Esophagus (tissue), 2 donors: ENCODE data around the gene CSRNP2. TPM values are rescaled to one million over a fixed set of nuclear protein-coding genes. Genes with fewer than 3 reads are reported as not detected.
"Not testable (repeated sequence)": the region's sequence is repeated elsewhere in the genome, so short reads cannot be mapped to it uniquely, and the experiment has no call there.

Experiments
- H3K27ac ChIP-seq, 2 donors: one replicate each; pipeline ENCODE4 v1.5.1; 2013; ENCODE audit warnings: low read depth in 2 of 2, mild to moderate bottlenecking in 2 of 2, inconsistent platforms in 1 of 2, low read length in 1 of 2, moderate library complexity in 1 of 2
- H3K27me3 ChIP-seq, 2 donors: one replicate each; pipeline ENCODE4 v1.6.1; 2013; ENCODE audit warnings: low read length in 2 of 2, control low read depth in 1 of 2, mild to moderate bottlenecking in 1 of 2; ENCODE audit not compliant: insufficient read depth in 2 of 2, control insufficient read depth in 1 of 2
- H3K36me3 ChIP-seq, 2 donors: one replicate each; pipeline ENCODE4 v1.6.1; 2013; ENCODE audit warnings: low read length in 1 of 2; ENCODE audit not compliant: control insufficient read depth in 2 of 2, insufficient read depth in 2 of 2
- H3K4me1 ChIP-seq, 2 donors: one replicate each; pipeline ENCODE4 v1.6.1; 2013; ENCODE audit warnings: low read length in 1 of 2; ENCODE audit not compliant: control insufficient read depth in 2 of 2, insufficient read depth in 2 of 2
- H3K4me3 ChIP-seq, 2 donors: one replicate each; pipeline ENCODE4 v1.5.1; 2013; ENCODE audit warnings: low read length in 2 of 2, mild to moderate bottlenecking in 2 of 2, low read depth in 1 of 2, moderate library complexity in 1 of 2
- H3K9me3 ChIP-seq, 2 donors: one replicate each; pipeline ENCODE4 v1.6.1; 2013; ENCODE audit warnings: mild to moderate bottlenecking in 2 of 2, low read depth in 1 of 2, low read length in 1 of 2, moderate library complexity in 1 of 2; ENCODE audit not compliant: control insufficient read depth in 2 of 2, insufficient read depth in 1 of 2
- WGBS, 2 donors: extraction: QIAGEN DNeasy Blood & Tissue Kit; methylation state at CpG; one replicate each; pipeline ENCODE4 v1.1.7; 2013; 5-methylcytosine and 5-hydroxymethylcytosine counted together
- polyA plus RNA-seq, 2 donors: library from polyadenylated mRNA; stranded (reverse); fragments of 200-250 nt; gene quantifications; one replicate each; pipeline ENCODE4 v1.2.3, GENCODE V29; 2013
- donor health status: healthy with polysubstance abuse.
- donor health status: Bipolar disorder and iron deficiency.

Gene CSRNP2
- polyA plus RNA-seq, 2 donors = 4.8 to 7.3 TPM

GRCh38 chr12:51080136-51080535, 3.3 kb downstream of the CSRNP2 start:
- Histone ChIP-seq H3K27ac (no peak overlapping the region), H3K4me1 (no peaks in the 10 kb centered on the region), H3K27me3 (no peaks in the 10 kb centered on the region), H3K9me3 (no peaks in the 10 kb centered on the region), H3K36me3 (peaks cover 0 to 2% of the 10 kb centered on the region in 2 donors), H3K4me3 (no peak overlapping the region)
- WGBS, 2 donors = 72% methylated on average over 4 of the region's 4 CpGs

GRCh38 chr12:51078866-51079265, 4.5 kb downstream of the CSRNP2 start:
- H3K4me3 ChIP-seq, H3K9me3 ChIP-seq, H3K27ac ChIP-seq, H3K36me3 ChIP-seq, H3K27me3 ChIP-seq, H3K4me1 ChIP-seq: not testable (repeated sequence)
- 92 to 96% methylated on average over 6 of the region's 6 CpGs for WGBS, 2 donors

DNA sequence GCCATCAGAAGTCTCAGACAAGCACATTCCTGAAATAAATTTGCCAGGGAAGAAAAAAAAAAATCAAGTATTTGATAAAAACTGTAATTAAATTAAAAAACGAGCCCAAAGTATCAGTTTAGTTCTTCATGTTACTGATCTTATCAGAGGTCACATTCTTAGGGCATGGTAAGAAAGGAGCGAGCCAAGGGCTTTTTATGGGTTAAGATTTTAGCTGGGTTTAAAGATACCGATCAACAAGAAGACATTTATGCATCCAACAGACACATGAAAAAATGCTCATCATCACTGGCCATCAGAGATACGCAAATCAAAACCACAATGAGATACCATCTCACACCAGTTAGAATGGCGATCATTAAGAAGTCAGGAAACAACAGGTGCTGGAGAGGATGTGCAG, 5.0 kb downstream of the CSRNP2 start:
- H3K36me3 ChIP-seq, H3K27ac ChIP-seq, H3K4me1 ChIP-seq, H3K9me3 ChIP-seq, H3K27me3 ChIP-seq, H3K4me3 ChIP-seq: not testable (repeated sequence)
- 84% methylated on average over 5 of the region's 5 CpGs for WGBS, 2 donors

GRCh38 chr12:51077930-51078329, 5.5 kb downstream of the CSRNP2 start:
- H3K27ac ChIP-seq = peak overlapping the region in 1 of 2 donors; percentile 22
- H3K27me3 ChIP-seq = no peaks in the 10 kb centered on the region
- H3K36me3 ChIP-seq = peaks cover 1 to 7% of the 10 kb centered on the region in 2 donors
- no peaks in the 10 kb centered on the region for H3K9me3 ChIP-seq
- no peaks in the 10 kb centered on the region for H3K4me1 ChIP-seq
- H3K4me3 ChIP-seq = no peak overlapping the region
- WGBS, 2 donors = 60 to 63% methylated on average over 5 of the region's 5 CpGs

GRCh38 chr12:51076236-51076930, 7.0 kb downstream of the CSRNP2 start:
- H3K4me3 ChIP-seq = no peak overlapping the region
- H3K36me3 ChIP-seq = peaks cover 7 to 8% of the 10 kb centered on the region in 2 donors
- 87 to 89% methylated on average over 10 of the region's 10 CpGs for WGBS, 2 donors
- no peaks in the 10 kb centered on the region for H3K4me1 ChIP-seq
- H3K9me3 ChIP-seq = no peaks in the 10 kb centered on the region
- no peak overlapping the region for H3K27ac ChIP-seq
- no peaks in the 10 kb centered on the region for H3K27me3 ChIP-seq

GRCh38 chr12:51075390-51075789, 8.0 kb downstream of the CSRNP2 start:
- WGBS, 2 donors = 94 to 97% methylated on average over 5 of the region's 5 CpGs
- Histone ChIP-seq H3K4me3 (no peak overlapping the region), H3K27ac (no peak overlapping the region), H3K9me3 (no peaks in the 10 kb centered on the region), H3K27me3 (no peaks in the 10 kb centered on the region), H3K4me1 (no peaks in the 10 kb centered on the region), H3K36me3 (peaks cover 7 to 8% of the 10 kb centered on the region in 2 donors)

GRCh38 chr12:51071663-51072062, 11.7 kb downstream of the CSRNP2 start:
- Histone ChIP-seq H3K4me3 (no peak overlapping the region), H3K27me3 (no peaks in the 10 kb centered on the region), H3K36me3 (peaks cover 15 to 20% of the 10 kb centered on the region in 2 donors)

GRCh38 chr12:51070004-51070403, 13.4 kb downstream of the CSRNP2 start:
- H3K36me3 ChIP-seq = peaks cover 15 to 21% of the 10 kb centered on the region in 2 donors
- H3K4me3 ChIP-seq = no peak overlapping the region
- no peaks in the 10 kb centered on the region for H3K9me3 ChIP-seq
- 86 to 91% methylated on average over 3 of the region's 3 CpGs for WGBS, 2 donors
- no peaks in the 10 kb centered on the region for H3K4me1 ChIP-seq
- no peaks in the 10 kb centered on the region for H3K27me3 ChIP-seq
- H3K27ac ChIP-seq = no peak overlapping the region

More at GRCh38 chr12:51071663-51072062, 11.7 kb downstream of the CSRNP2 start:
- Histone ChIP-seq H3K4me1 (no peaks in the 10 kb centered on the region), H3K9me3 (no peaks in the 10 kb centered on the region), H3K27ac (no peak overlapping the region)
- 77 to 82% methylated on average over 2 of the region's 2 CpGs for WGBS, 2 donors

GRCh38 chr12:51067771-51068170, 15.6 kb downstream of the CSRNP2 start:
- no peaks in the 10 kb centered on the region for H3K9me3 ChIP-seq
- no peak overlapping the region for H3K4me3 ChIP-seq
- peaks cover 23 to 27% of the 10 kb centered on the region in 2 donors for H3K36me3 ChIP-seq
- no peak overlapping the region for H3K27ac ChIP-seq
- no peaks in the 10 kb centered on the region for H3K27me3 ChIP-seq
- WGBS, 2 donors = 76 to 90% methylated on average over 7 of the region's 7 CpGs
- no peaks in the 10 kb centered on the region for H3K4me1 ChIP-seq

DNA sequence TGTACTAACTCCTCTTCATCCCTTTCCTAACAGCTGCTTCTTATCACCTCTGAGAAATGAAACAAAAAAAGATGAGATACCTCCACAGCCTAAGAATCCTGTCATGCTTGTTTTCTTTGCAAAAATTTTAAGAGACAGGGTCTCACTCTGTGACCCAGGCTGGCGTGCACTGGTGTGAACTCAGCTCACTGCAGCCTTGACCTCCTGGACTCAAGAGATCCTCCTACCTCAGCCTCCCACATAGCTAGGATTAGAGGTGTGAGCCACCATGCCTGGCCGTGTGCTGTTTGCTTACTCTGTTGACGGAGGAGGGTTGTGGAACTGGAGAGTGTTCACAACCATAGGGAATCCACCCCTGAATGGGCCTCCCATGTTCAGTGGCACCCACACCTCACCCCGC, 16.2 kb downstream of the CSRNP2 start:
- Histone ChIP-seq H3K4me1 (no peaks in the 10 kb centered on the region), H3K27ac (no peak overlapping the region), H3K4me3 (no peak overlapping the region), H3K27me3 (no peaks in the 10 kb centered on the region), H3K36me3 (peaks cover 21 to 29% of the 10 kb centered on the region in 2 donors), H3K9me3 (no peaks in the 10 kb centered on the region)
- 90 to 91% methylated on average over 4 of the region's 4 CpGs for WGBS, 2 donors
